GM23248 (cell line): ENCODE data around the gene SCN1B. TPM values are rescaled to one million over a fixed set of nuclear protein-coding genes. Genes with fewer than 3 reads are reported as not detected.

Experiments
- DNase-seq: peaks from one replicate; pipeline ENCODE4 v3.0.0-alpha.2; 2015
- H2AFZ ChIP-seq: fragments of 200-600 bp; sonication (generic); 2 replicates; pipeline ENCODE4 v1.6.1; 2016; ENCODE audit warnings: antibody characterized with exemption
- H3F3A ChIP-seq: fragments of 200-600 bp; sonication (generic); 2 replicates; pipeline ENCODE4 v1.6.1; 2016; ENCODE audit warnings: mild to moderate bottlenecking, antibody characterized with exemption, mixed run types; ENCODE audit not compliant: insufficient read depth
- H3K27ac ChIP-seq: fragments of 200-600 bp; sonication (generic); 2 replicates; pipeline ENCODE4 v1.5.1; 2016; ENCODE audit warnings: mild to moderate bottlenecking
- H3K27me3 ChIP-seq: fragments of 200-600 bp; sonication (generic); replicated peaks from 2 replicates; pipeline ENCODE4 v1.6.1; 2016; ENCODE audit warnings: mild to moderate bottlenecking; ENCODE audit not compliant: insufficient read depth
- H3K36me3 ChIP-seq: fragments of 200-600 bp; sonication (generic); 2 replicates; pipeline ENCODE4 v1.6.1; 2016; ENCODE audit warnings: low read depth, mild to moderate bottlenecking
- H3K4me1 ChIP-seq: fragments of 200-600 bp; sonication (generic); 2 replicates; pipeline ENCODE4 v1.6.1; 2016; ENCODE audit warnings: mild to moderate bottlenecking; ENCODE audit not compliant: insufficient read depth
- H3K4me2 ChIP-seq: fragments of 200-600 bp; sonication (generic); one replicate; pipeline ENCODE4 v1.6.1; 2016; ENCODE audit warnings: mild to moderate bottlenecking; ENCODE audit not compliant: unreplicated experiment
- H3K4me3 ChIP-seq: fragments of 200-600 bp; sonication (generic); 2 replicates; pipeline ENCODE4 v1.5.1; 2016; ENCODE audit warnings: mild to moderate bottlenecking
- H3K79me2 ChIP-seq: fragments of 200-600 bp; sonication (generic); 2 replicates; pipeline ENCODE4 v1.6.1; 2016; ENCODE audit warnings: mild to moderate bottlenecking; ENCODE audit not compliant: insufficient read depth
- H3K9ac ChIP-seq: fragments of 200-600 bp; sonication (generic); 2 replicates; pipeline ENCODE4 v1.6.1; 2016; ENCODE audit warnings: mild to moderate bottlenecking
- H3K9me2 ChIP-seq: fragments of 200-600 bp; sonication (generic); 2 replicates; pipeline ENCODE4 v1.6.1; 2016; ENCODE audit warnings: mixed run types, mild to moderate bottlenecking, moderate library complexity; ENCODE audit not compliant: insufficient read depth
- H3K9me3 ChIP-seq: fragments of 200-600 bp; sonication (generic); one replicate; pipeline ENCODE4 v1.6.1; 2017; ENCODE audit warnings: low read depth
- H4K20me1 ChIP-seq: fragments of 200-600 bp; sonication (generic); 2 replicates; pipeline ENCODE4 v1.6.0; 2016; ENCODE audit not compliant: insufficient read depth
- EZH2 ChIP-seq: fragments of 200-600 bp; sonication (generic); IDR thresholded peaks from 2 replicates; pipeline ENCODE4 v1.6.1; 2018; ENCODE audit warnings: antibody characterized with exemption, mild to moderate bottlenecking; ENCODE audit not compliant: insufficient read depth, poor library complexity, severe bottlenecking
- EZH2phosphoT487 ChIP-seq: fragments of 200-600 bp; sonication (generic); IDR thresholded peaks from 2 replicates; pipeline ENCODE4 v1.6.1; 2018; ENCODE audit warnings: antibody characterized with exemption, moderate library complexity, mild to moderate bottlenecking, low read depth; ENCODE audit not compliant: insufficient read depth
- WGBS, 2 experiments: methylation state at CpG; one replicate each; pipeline ENCODE4 v1.1.6; 2015 to 2017; ENCODE audit warnings: low lambda C conversion rate in 2 of 2, low coverage in 1 of 2; ENCODE audit errors: missing lambda C conversion rate in 2 of 2; 5-methylcytosine and 5-hydroxymethylcytosine counted together
- in situ Hi-C: fragments of 300-500 bp; cut with MboI; formaldehyde crosslinking; loops from 2 replicates; pipeline ENCODE4 v1.15.0; 2020
- polyA plus RNA-seq: library from polyadenylated mRNA; unstranded; fragments of >200 nt; fragmentation: Nextera tagmentation; extraction: Ambion mirVana; gene quantifications from 2 replicates; pipeline ENCODE4 v1.2.1, GENCODE V29; 2016
- total RNA-seq: library from RNA; depleted of rRNA; stranded (reverse); fragments of >200 nt; shearing (Covaris generic); gene quantifications from 2 replicates; pipeline ENCODE4 v1.2.3, GENCODE V29; 2014

SCN1B gene
- total and polyA plus RNA-seq, 2 experiments from 2014 or later = 1.5 to 1.7 TPM

- in situ Hi-C loops = no loop called here
- H3K4me2 ChIP-seq = no peak overlapping the region
- H3K9me2 ChIP-seq = no peaks in the 10 kb centered on the region
- no peaks in the 10 kb centered on the region for H3K79me2 ChIP-seq
- H3F3A ChIP-seq = no peaks in the 10 kb centered on the region
- H4K20me1 ChIP-seq = no peaks in the 10 kb centered on the region
- no peaks in the 10 kb centered on the region for H3K36me3 ChIP-seq
- no peak overlapping the region for H3K4me3 ChIP-seq
- no peak overlapping the region for H3K9ac ChIP-seq
- TF ChIP-seq EZH2phosphoT487 (no peak), EZH2 (no peak)
- H3K27me3 ChIP-seq = peaks cover 14% of the 10 kb centered on the region
- H3K9me3 ChIP-seq = no peaks in the 10 kb centered on the region
- no peak overlapping the region for H3K27ac ChIP-seq
- 51 to 78% methylated on average over 5 of the region's 5 CpGs for WGBS, 2 experiments
- DNase-seq = no peak
- H3K4me1 ChIP-seq = no peaks in the 10 kb centered on the region
- no peak overlapping the region for H2AFZ ChIP-seq
Observed at GRCh38 chr19:35051796-35052195, 21.5 kb downstream of the SCN1B start.

DNA sequence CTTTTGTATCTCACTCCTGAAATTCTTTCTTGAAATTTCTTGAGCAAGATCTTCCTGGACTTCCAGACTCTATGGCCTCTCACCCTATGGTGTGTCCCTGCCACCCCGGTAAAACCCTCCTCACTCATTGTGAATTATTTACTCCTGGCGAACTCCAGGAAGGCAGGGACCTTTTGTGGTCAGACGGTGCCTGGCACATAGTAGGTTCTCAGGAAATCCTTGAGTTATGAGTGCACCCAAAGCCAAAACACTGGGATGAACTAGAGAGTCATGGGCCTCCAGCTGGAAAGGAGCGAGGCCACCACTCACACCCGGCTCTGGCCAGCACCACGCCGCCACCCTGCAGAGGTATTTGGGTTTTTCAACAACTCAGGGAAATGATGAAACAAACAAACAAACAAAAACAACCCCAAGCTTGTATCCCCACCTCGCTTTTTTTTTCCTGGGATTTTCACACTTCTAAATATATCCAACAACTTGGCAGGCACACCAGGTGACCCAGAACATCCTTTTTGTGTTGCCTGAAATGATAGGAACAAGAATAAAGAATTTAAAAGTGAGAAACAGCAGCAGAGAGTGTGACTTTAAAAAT, 22.4 kb downstream of the SCN1B start:
- H3F3A ChIP-seq = no peaks in the 10 kb centered on the region
- no peaks in the 10 kb centered on the region for H4K20me1 ChIP-seq
- H3K4me3 ChIP-seq = no peak overlapping the region
- peaks cover 18% of the 10 kb centered on the region for H3K27me3 ChIP-seq
- TF ChIP-seq EZH2phosphoT487 (no peak), EZH2 (no peak)
- no peak for DNase-seq
- no peaks in the 10 kb centered on the region for H3K9me3 ChIP-seq
- H3K9me2 ChIP-seq = no peaks in the 10 kb centered on the region
- no peak overlapping the region for H3K9ac ChIP-seq
- in situ Hi-C loops = no loop called here
- H3K4me2 ChIP-seq = no peak overlapping the region
- no peaks in the 10 kb centered on the region for H3K4me1 ChIP-seq
- H3K27ac ChIP-seq = no peak overlapping the region
- no peak overlapping the region for H2AFZ ChIP-seq
- WGBS, 2 experiments = 48 to 50% methylated on average over 8 of the region's 8 CpGs
- no peaks in the 10 kb centered on the region for H3K36me3 ChIP-seq
- H3K79me2 ChIP-seq = no peaks in the 10 kb centered on the region

DNA sequence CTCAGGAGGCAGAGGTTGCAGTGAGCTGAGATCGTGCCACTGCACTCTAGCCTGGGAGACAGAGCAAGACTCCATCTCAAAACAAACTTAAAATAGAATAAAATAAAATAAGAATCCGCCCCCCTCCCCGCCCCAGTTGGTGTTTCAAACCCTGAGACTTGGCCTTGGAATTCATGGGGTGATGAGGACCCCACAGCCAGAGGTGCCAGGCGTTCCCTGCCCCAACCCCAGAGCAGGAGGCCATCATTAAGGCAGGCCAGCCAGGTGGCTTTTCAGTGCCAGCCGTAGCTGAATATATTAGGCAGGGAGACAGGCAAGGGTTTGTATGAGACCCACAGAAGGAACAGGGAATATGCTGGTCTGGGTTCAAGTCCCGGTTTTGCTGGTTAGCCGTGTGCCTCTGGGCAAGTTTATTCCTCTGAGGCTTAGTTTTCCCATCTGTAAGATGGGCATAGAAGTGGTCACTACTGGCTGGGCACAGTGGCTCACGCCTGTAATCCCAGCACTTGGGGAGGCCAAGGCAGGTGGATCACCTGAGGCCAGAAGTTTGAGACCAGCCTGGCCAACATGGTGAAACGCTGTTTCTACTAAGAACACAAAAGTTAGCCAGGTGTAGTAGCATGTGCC, 23.5 kb downstream of the SCN1B start:
- no peak for DNase-seq
- Histone ChIP-seq H4K20me1 (no peaks in the 10 kb centered on the region), H2AFZ (no peak overlapping the region), H3K79me2 (no peaks in the 10 kb centered on the region), H3K4me1 (no peaks in the 10 kb centered on the region), H3K9me3 (no peaks in the 10 kb centered on the region), H3K27me3 (peaks cover 20% of the 10 kb centered on the region), H3F3A (no peaks in the 10 kb centered on the region), H3K9me2 (no peaks in the 10 kb centered on the region), H3K27ac (no peak overlapping the region), H3K4me2 (no peak overlapping the region), H3K9ac (no peak overlapping the region), H3K4me3 (no peak overlapping the region), H3K36me3 (no peaks in the 10 kb centered on the region)
- no peak for TF ChIP-seq EZH2phosphoT487
- no peak for TF ChIP-seq EZH2
- in situ Hi-C loops = no loop called here
- 53 to 66% methylated on average over 9 of the region's 9 CpGs for WGBS, 2 experiments

- no peak overlapping the region for H3K27ac ChIP-seq
- no peak overlapping the region for H3K4me3 ChIP-seq
- H4K20me1 ChIP-seq = no peaks in the 10 kb centered on the region
- peaks cover 26% of the 10 kb centered on the region for H3K27me3 ChIP-seq
- H3K36me3 ChIP-seq = no peaks in the 10 kb centered on the region
- H3K9me2 ChIP-seq = no peaks in the 10 kb centered on the region
- DNase-seq = no peak
- H3K9ac ChIP-seq = no peak overlapping the region
- no peaks in the 10 kb centered on the region for H3K4me1 ChIP-seq
- TF ChIP-seq EZH2 (no peak), EZH2phosphoT487 (no peak)
- H3K79me2 ChIP-seq = no peaks in the 10 kb centered on the region
- H3K4me2 ChIP-seq = no peak overlapping the region
- no peaks in the 10 kb centered on the region for H3K9me3 ChIP-seq
- no peak overlapping the region for H2AFZ ChIP-seq
- 49 to 51% methylated on average over 9 of the region's 9 CpGs for WGBS, 2 experiments
- H3F3A ChIP-seq = no peaks in the 10 kb centered on the region
- in situ Hi-C loops = no loop called here
Observed at GRCh38 chr19:35054626-35055025, 24.4 kb downstream of the SCN1B start.
